GM21360 (cell line): ENCODE measurements around the gene VIT.
"Not testable (repeated sequence)": the region's sequence is repeated elsewhere in the genome, so short reads cannot be mapped to it uniquely, and the experiment has no call there.

Experiments
- ATAC-seq: cut with Tn5 transposase; IDR thresholded peaks from one replicate; pipeline ENCODE4 v1.9.1; 2021; ENCODE audit warnings: mild to moderate bottlenecking, moderate library complexity; ENCODE audit not compliant: unreplicated experiment

The VIT gene

GRCh38 chr2:36801088-36801487 lies 104.6 kb downstream of the VIT start:
- no peak for ATAC-seq

GRCh38 chr2:36802952-36803351 lies 106.4 kb downstream of the VIT start:
- no peak for ATAC-seq

GRCh38 chr2:36805635-36806224 lies 109.2 kb downstream of the VIT start:
- no peak for ATAC-seq

- ATAC-seq = no peak
These were observed 110.8 kb downstream of the VIT start for GRCh38 chr2:36807223-36807886.

GRCh38 chr2:36808386-36809068 lies 112.0 kb downstream of the VIT start:
- no peak for ATAC-seq

- ATAC-seq = no peak
These were observed 112.5 kb downstream of the VIT start for GRCh38 chr2:36809069-36809445.

- ATAC-seq = no peak
These were observed 114.6 kb downstream of the VIT start for GRCh38 chr2:36811071-36811470.

- ATAC-seq = no peak
These were observed 115.7 kb downstream of the VIT start for GRCh38 chr2:36812196-36812595.

GRCh38 chr2:36818542-36818941 lies 122.0 kb downstream of the VIT start:
- ATAC-seq = no peak

- no peak for ATAC-seq
These were observed 122.7 kb downstream of the VIT start for GRCh38 chr2:36819095-36819711.

- ATAC-seq = no peak
These were observed 124.6 kb downstream of the VIT start for GRCh38 chr2:36820942-36821605.

- no peak for ATAC-seq
These were observed 127.4 kb downstream of the VIT start for GRCh38 chr2:36823862-36824261.

- ATAC-seq = no peak
These were observed 127.8 kb downstream of the VIT start for GRCh38 chr2:36824273-36824672.

GRCh38 chr2:36824683-36825082 lies 128.2 kb downstream of the VIT start:
- ATAC-seq = not testable (repeated sequence)

- ATAC-seq = no peak
These were observed 134.7 kb downstream of the VIT start for GRCh38 chr2:36831185-36831584.

GRCh38 chr2:36834203-36834602 lies 137.7 kb downstream of the VIT start:
- no peak for ATAC-seq

- ATAC-seq = no peak
These were observed 138.4 kb downstream of the VIT start for GRCh38 chr2:36834731-36835524.

GRCh38 chr2:36839976-36840617 lies 143.6 kb downstream of the VIT start:
- no peak for ATAC-seq

- no peak for ATAC-seq
These were observed 147.3 kb downstream of the VIT start for GRCh38 chr2:36843838-36844237.

GRCh38 chr2:36849265-36849664 lies 152.8 kb downstream of the VIT start:
- ATAC-seq = no peak
